IPS-18a (cell line): ENCODE data around the gene DAZAP1.
A peak's percentile ranks its signal among the peaks of the same experiment; 100 is the strongest.

Experiments used
- H3K27ac ChIP-seq: one replicate; pipeline ENCODE4 v1.5.1; 2013; ENCODE audit warnings: low read length
- H3K27me3 ChIP-seq: one replicate; pipeline ENCODE4 v1.6.1; 2013; ENCODE audit warnings: mild to moderate bottlenecking, low read length; ENCODE audit not compliant: control insufficient read depth, insufficient read depth
- H3K36me3 ChIP-seq: one replicate; pipeline ENCODE4 v1.6.1; 2013; ENCODE audit warnings: low read depth, low read length; ENCODE audit not compliant: control insufficient read depth
- H3K4me1 ChIP-seq: one replicate; pipeline ENCODE4 v1.6.1; 2013; ENCODE audit warnings: low read depth, low read length; ENCODE audit not compliant: control insufficient read depth
- H3K4me3 ChIP-seq: one replicate; pipeline ENCODE4 v1.5.1; 2013; ENCODE audit warnings: low read length
- H3K9ac ChIP-seq: one replicate; pipeline ENCODE4 v1.6.1; 2013; ENCODE audit warnings: mild to moderate bottlenecking, low read length, moderate library complexity
- H3K9me3 ChIP-seq: one replicate; pipeline ENCODE4 v1.6.1; 2013; ENCODE audit warnings: low read depth, low read length; ENCODE audit not compliant: control insufficient read depth

Gene DAZAP1

DNA sequence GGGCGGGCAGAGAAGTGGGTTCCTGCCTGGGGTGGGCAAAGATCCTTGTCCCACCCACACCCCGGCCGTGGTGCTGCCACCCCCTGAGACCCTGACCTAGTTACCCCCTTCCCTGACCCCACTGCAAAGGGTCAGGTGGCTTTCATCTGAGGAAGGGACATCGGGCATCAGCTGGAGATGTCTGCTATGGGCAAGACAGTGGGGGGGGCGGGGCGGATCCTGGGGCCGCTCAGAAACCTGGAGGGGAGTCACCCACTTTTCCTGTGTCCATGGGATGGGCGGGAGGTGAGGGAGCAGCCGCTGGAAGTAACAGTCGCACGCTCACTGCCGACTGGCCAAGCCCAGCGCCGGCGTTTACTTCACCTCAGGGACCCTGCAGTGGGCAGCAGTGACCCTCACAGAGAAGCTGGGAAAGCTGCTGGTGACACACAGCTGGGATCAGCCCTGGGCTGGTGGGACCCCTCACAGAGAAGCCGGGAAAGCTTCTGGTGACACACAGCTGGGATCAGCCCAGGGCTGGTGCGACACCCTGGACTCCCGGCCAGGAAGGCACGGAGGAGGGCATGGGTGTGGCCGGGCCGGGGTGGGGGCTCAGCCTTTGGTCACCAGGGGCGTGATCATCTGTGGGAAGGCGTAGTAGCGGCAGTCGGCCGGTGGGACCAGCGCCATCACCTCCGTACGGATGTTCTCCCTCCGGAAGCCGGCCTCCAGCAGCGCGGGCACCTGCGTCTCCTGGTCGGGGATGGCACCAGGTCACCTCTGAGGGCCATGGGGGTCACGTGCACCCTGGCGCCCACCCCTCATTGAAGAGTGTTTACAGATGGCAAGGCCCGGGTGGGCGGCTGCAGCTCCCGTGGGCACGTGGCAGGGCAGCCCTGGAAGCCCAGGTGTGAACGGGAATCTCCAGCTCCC lies 10.4 kb upstream of the DAZAP1 start:
- Histone ChIP-seq H3K27me3 (peaks cover 10% of the 10 kb centered on the region), H3K36me3 (peaks cover 10% of the 10 kb centered on the region), H3K4me1 (no peaks in the 10 kb centered on the region), H3K4me3 (no peak overlapping the region), H3K9ac (no peak overlapping the region), H3K27ac (no peak overlapping the region), H3K9me3 (no peaks in the 10 kb centered on the region)

DNA sequence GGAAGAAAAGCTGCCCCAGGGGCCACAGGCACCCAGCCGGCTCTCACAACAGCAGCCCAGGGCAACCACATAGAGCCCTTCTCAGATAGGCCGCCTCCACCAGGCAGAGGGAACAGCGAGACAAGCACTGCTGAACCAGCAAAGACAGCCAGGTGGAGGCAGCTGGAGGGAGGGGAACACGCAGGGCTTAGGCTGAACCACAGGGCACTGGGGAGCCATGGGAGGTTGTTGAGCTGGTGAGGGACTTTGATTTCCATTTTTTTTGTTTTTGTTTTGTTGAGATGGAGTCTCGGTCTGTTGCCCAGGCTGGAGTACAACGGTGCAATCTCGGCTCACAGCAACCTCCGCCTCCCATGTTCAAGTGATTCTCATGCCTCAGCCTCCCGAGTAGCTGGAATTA lies 9.5 kb upstream of the DAZAP1 start:
- no peak overlapping the region for H3K9ac ChIP-seq
- H3K4me3 ChIP-seq = no peak overlapping the region
- H3K27ac ChIP-seq = no peak overlapping the region
- H3K4me1 ChIP-seq = no peaks in the 10 kb centered on the region
- H3K9me3 ChIP-seq = no peaks in the 10 kb centered on the region
- H3K36me3 ChIP-seq = peaks cover 5% of the 10 kb centered on the region
- peaks cover 10% of the 10 kb centered on the region for H3K27me3 ChIP-seq

DNA sequence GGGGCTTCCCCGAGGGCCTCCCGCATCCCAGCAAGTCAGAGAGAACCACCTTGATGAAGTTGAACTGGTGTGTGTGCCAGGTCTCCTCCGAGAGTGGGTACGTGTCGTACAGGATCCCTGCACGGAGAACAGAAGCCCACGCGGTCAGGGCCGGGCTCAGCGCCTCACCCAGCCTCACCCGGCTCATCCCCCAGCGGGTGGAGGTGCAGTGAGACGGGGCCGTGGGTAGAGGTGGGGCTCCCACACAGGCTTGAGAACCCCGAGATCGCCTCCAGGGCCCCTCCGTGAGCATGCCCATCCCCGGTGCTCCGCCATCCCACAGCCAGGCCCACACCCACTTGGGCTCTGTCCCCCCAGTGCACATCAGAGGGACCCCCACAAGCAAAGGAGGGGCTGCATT lies 8.3 kb upstream of the DAZAP1 start:
- Histone ChIP-seq H3K4me1 (no peaks in the 10 kb centered on the region), H3K27me3 (peaks cover 10% of the 10 kb centered on the region), H3K36me3 (no peaks in the 10 kb centered on the region), H3K27ac (no peak overlapping the region), H3K9ac (no peak overlapping the region), H3K4me3 (no peak overlapping the region), H3K9me3 (no peaks in the 10 kb centered on the region)

DNA sequence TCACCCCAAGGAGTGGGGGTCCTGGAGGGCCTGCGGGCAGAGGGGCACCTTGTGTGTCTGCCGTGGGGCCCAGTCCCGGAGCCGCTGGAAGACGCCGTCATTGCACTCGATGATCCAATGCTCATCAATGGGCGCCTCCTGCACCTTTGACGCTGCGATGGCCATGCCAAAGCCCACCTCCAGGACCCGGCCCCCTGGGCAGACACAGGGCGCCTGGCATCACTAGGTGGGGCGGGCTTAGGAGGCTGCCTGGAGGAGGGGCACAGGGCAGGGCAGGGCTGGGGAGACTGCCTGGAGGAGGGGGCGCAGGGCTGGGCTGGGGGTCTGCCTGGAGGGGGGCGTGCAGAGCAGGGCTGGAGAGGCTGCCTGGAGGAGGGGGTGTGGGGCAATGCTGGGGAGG lies 7.6 kb upstream of the DAZAP1 start:
- no peak overlapping the region for H3K4me3 ChIP-seq
- H3K36me3 ChIP-seq = no peaks in the 10 kb centered on the region
- H3K9me3 ChIP-seq = no peaks in the 10 kb centered on the region
- H3K27me3 ChIP-seq = peaks cover 10% of the 10 kb centered on the region
- H3K4me1 ChIP-seq = no peaks in the 10 kb centered on the region
- H3K9ac ChIP-seq = no peak overlapping the region
- no peak overlapping the region for H3K27ac ChIP-seq

DNA sequence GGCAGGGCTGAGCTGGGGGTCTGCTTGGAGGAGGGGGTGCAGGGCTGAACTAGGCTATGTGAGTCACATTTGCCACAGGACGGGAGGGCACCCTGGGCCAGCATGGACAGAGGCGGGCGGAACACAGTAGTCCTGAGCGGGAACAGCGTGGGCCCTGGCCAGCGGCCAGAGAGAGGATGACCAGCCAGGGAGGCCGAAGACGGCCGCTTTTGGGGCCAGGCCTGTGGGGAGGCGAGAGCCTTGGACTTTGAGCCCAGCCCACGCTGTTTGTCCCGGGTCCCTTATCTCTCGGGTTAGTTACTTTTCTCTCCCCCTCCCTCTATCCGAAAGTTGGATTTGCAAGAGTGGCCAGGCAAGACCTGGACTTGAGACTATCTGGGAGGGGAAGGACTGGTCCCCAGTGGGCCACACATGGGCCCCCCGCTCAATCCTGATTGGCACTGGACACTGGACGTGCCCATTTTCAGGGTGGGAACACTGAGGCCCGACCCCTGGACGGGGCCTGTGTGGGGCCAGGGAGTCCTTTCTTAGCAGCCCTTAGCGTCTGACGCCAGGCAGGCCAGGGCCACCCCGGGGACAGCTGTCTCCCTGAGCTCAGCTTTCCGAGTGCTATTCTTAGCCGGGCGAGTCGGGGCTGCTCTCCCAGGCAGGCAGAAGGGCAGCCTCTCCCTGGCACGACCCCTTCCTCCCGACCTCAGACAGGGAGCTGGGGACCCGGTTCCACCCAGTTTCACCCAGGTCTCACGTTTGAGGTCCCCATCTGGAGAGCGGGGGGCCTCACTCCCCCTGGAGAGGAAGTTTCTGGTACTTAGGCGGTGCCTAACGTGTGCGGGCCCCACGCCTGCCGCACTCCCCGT lies 6.9 kb upstream of the DAZAP1 start:
- no peaks in the 10 kb centered on the region for H3K9me3 ChIP-seq
- no peaks in the 10 kb centered on the region for H3K4me1 ChIP-seq
- H3K4me3 ChIP-seq = peak overlapping the region; percentile 28
- peaks cover 10% of the 10 kb centered on the region for H3K27me3 ChIP-seq
- H3K9ac ChIP-seq = no peak overlapping the region
- H3K27ac ChIP-seq = no peak overlapping the region
- H3K36me3 ChIP-seq = no peaks in the 10 kb centered on the region

DNA sequence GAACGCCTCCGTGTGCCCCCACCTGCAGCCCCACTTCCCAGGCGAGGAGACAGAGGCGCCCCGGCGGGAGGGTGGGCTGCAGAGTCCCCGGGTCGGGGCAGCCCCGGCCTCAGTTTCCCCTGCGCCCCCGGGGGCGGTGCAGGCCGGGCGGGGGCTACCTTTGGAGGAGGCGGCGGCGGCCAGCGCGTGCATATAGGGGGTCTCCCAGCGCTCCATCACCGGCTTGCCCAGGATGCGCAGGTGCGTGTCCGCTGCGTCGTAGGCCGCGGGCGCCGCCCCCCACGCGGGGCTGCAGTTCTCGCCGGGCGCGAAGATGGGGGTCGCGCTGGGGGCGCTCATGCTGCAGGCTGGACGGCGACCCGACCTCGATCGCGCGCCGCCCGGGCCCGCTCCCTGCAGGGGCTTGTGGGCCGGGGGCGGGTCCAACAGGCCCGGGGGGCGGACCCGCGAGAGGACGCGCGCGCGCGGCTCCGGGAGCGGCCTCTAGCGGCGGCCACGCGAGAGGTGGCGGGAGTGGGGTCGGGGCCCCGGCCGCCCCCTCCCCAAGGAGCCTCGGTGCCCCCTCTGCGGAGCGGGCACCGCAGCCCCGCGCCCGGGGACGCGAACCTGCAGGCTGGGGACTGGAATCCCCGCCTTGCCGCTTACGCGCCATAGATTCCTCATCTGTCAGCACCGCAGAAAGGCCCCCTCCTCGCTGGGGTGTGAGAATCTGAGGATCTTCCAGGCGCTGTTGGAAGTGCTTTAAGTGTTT lies 6.1 kb upstream of the DAZAP1 start, which contains the start of gene GAMT:
GAMT (minus strand) TSS at position 405 of the 751 bp plus-strand sequence; CDS start at position 339, 66 bp downstream.
- H3K4me3 ChIP-seq = peak within 1 kb of the TSS; percentile 28
- H3K9me3 ChIP-seq = no peaks in the 10 kb centered on the region
- no peaks in the 10 kb centered on the region for H3K36me3 ChIP-seq
- H3K27me3 ChIP-seq = peaks cover 10% of the 10 kb centered on the region
- H3K27ac ChIP-seq = no peak within 1 kb of the TSS
- no peak within 1 kb of the TSS for H3K9ac ChIP-seq
- no peaks in the 10 kb centered on the region for H3K4me1 ChIP-seq

DNA sequence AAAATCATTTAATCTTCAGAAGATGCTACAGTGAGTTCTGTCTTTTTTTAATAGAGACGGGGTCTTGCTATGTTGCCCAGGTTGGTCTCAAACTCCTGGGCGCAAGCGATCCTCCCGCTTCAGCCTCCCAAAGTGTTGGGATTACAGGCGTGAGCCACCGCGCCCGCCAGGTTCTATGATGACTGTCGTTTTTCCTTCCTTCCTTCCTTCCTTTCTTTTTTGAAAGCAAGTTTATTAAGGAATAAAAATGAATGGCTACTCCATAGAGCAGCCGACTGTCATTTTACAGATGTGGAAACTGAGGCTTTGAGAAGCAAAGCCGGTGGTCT lies 5.5 kb upstream of the DAZAP1 start:
- H3K4me1 ChIP-seq = peaks cover 4% of the 10 kb centered on the region
- peaks cover 10% of the 10 kb centered on the region for H3K27me3 ChIP-seq
- no peaks in the 10 kb centered on the region for H3K36me3 ChIP-seq
- H3K9me3 ChIP-seq = no peaks in the 10 kb centered on the region
- H3K9ac ChIP-seq = no peak overlapping the region
- H3K4me3 ChIP-seq = peak overlapping the region; percentile 28
- H3K27ac ChIP-seq = no peak overlapping the region

DNA sequence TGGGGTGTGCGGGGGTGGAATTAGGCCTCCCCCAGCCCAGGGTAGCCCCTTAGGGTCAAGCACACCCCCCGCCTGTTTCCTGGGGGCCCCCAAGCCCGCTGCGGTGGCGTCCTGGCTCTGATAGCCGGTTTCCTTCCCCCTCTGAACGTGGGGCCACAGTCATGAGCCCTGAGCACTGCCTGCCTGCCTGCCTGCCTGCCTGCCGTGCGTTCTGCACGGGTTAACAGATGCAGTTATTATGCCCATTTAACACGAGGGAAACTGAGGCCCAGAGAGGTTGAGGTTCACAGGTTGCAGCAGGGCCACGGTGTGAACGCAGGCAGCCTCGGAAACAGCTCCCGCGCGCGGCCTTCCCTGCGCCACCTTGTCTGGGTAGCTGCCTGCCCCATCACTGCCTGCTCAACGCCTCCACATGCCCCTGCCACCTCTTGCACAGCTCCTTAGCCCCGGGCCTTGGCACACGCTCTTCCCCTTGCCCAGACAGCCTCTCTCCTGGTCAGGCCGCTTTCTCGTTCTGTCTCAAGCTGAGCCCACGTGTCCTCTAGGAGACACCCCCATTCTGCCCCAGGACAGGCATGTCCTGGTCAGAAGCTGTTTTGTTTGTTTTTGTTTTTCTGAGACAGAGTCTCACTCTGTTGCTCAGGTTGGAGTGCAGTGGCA lies 4.8 kb upstream of the DAZAP1 start:
- H3K9ac ChIP-seq = no peak overlapping the region
- no peak overlapping the region for H3K4me3 ChIP-seq

DNA sequence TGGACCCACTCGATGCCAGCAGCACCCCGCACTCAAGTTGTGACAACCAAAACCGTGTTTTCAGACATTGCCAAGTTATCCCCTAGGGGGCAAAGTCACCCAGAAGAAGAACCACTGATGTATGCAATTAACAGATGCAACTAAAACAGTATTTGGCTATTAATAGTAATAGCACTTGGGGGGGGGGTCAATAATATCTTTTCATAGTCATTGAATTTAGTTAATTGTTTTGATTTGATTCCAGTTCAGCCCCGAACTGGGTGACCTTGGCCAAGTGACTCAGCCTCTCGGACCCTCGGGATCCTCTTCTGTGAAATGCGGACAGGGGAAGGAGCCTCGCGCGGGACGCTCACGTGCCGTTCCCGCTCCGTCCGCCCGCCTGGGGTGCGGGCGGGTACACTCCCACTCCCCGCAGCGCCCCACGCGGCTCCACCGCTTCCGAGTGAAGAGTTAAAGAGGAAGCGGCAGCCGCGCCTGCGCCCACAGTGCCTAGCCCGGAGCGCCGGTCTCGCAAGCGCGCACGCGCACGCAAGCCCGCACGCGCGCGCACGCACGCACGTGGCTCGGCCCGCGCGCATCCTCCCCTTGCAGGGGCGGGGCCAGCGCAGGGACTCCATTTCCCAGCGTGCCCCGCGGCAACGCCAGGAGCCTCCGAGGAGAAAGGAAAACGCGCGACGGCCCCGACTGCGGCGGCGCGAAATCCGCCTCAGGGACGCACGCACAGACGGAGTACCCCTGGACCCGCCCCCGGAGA lies 435 bp upstream of the DAZAP1 start:
- peak overlapping the region; percentile 3 for H3K9ac ChIP-seq
- peaks cover 4% of the 10 kb centered on the region for H3K4me1 ChIP-seq
- no peaks in the 10 kb centered on the region for H3K9me3 ChIP-seq
- H3K27me3 ChIP-seq = peaks cover under 1% of the 10 kb centered on the region
- H3K4me3 ChIP-seq = peak overlapping the region; percentile 58
- H3K27ac ChIP-seq = no peak overlapping the region
- H3K36me3 ChIP-seq = no peaks in the 10 kb centered on the region

More for the DNA sequence above, 4.8 kb upstream of the DAZAP1 start:
- Histone ChIP-seq H3K36me3 (no peaks in the 10 kb centered on the region), H3K4me1 (peaks cover 4% of the 10 kb centered on the region), H3K27ac (no peak overlapping the region), H3K27me3 (peaks cover 10% of the 10 kb centered on the region), H3K9me3 (no peaks in the 10 kb centered on the region)

DNA sequence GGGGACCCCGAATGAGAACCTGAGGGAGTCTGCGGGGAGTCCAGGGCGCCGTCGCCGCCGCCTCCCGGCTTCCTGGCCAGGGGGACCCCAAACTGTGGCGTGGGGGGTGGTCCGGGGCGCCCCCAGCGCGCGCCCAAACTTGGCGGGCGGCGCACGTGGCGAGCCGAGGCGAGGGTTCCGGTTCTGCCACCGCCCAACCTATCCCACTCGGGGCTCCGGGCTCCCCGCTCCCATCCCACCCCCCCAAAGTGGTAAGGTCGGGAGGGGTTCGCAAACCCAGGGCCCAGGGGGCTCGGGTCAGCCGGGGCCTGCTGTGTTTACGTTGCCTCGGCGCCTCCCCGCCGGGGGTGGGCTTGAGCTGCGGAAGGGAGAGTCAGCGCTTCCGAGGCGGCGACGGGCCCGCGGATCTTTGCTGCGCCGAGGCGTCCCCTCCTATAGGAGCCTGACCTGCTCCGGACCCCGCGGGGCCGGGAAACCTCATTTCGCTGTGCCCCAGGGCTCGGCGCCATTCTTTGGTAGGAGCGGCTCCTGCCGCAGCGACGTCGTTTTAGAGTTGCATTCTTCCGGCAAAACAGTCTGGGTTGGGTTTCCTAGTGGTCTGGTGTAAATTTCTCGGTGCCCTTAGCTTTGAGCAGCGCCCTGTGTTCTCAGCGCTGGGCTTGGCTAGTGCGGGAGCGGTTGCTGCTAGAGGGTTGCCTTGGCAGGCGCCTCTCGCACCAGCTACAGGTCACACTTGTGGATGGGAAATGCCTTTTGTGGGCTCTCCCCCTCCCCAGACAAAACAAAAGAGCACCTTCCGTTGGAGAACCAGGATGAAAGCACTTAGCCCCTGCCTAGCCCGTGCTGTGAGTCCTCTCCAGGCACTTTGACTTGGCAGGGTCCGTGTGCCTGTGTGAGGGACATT lies 1.2 kb downstream of the DAZAP1 start:
- no peaks in the 10 kb centered on the region for H3K36me3 ChIP-seq
- peak overlapping the region; percentile 18 for H3K27ac ChIP-seq
- peaks cover 4% of the 10 kb centered on the region for H3K4me1 ChIP-seq

More for the DNA sequence above, 1.2 kb downstream of the DAZAP1 start:
- Histone ChIP-seq H3K4me3 (peak overlapping the region; percentile 95), H3K9ac (peak overlapping the region; percentile 84), H3K9me3 (no peaks in the 10 kb centered on the region), H3K27me3 (no peaks in the 10 kb centered on the region)
